GM12874 (cell line): ENCODE measurements around the gene DTNBP1.

ENCODE experiments used
- TF ChIP-seq, protein P1 (sequence below): IDR thresholded peaks from 2 replicates; pipeline ENCODE4 v1.5.1; 2011; ENCODE audit warnings: low read depth, mild to moderate bottlenecking, control low read depth, low read length, moderate library complexity; ENCODE audit not compliant: insufficient read depth

Gene DTNBP1

DNA sequence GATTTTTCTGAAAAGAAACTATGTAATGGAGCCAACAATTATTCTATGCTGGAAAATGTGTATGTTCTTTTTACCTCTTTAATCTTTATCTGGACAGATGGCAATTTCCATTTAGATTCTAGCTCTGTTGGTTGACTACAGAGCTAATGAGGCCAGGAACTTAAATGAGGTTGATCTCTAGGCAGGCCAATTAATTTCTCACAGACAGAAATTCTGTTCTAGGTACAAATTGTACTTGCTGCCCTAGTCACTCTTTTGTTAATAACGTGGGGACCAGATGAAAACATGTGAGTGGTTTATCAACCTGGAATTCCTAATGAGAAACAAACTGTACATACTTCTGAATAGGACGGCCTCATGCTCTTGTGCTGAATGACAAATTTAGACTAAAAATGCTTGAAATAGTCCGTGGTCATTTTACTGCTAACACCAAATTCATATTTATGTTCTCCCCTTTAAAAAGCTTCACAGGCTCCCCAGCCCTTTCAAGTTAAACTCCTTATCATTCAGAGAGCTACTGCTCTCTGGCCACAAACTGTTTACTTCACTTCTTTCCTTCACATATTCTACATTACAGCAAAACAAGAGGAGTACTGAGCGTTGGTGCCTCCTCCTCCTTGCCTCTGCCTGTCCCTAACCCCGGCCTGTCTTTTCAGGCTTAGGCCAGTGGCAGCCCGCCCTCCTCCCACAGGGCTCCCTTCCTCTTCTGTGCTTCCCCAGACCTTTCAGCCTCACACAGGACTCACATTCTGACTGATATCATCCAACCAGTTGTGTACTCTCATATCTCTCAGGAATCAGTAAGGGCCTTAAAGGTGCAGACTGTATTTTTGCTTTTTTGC, 41.4 kb downstream of the DTNBP1 start:
- TF ChIP-seq, protein P1, sequence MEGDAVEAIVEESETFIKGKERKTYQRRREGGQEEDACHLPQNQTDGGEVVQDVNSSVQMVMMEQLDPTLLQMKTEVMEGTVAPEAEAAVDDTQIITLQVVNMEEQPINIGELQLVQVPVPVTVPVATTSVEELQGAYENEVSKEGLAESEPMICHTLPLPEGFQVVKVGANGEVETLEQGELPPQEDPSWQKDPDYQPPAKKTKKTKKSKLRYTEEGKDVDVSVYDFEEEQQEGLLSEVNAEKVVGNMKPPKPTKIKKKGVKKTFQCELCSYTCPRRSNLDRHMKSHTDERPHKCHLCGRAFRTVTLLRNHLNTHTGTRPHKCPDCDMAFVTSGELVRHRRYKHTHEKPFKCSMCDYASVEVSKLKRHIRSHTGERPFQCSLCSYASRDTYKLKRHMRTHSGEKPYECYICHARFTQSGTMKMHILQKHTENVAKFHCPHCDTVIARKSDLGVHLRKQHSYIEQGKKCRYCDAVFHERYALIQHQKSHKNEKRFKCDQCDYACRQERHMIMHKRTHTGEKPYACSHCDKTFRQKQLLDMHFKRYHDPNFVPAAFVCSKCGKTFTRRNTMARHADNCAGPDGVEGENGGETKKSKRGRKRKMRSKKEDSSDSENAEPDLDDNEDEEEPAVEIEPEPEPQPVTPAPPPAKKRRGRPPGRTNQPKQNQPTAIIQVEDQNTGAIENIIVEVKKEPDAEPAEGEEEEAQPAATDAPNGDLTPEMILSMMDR, result no peak

DNA sequence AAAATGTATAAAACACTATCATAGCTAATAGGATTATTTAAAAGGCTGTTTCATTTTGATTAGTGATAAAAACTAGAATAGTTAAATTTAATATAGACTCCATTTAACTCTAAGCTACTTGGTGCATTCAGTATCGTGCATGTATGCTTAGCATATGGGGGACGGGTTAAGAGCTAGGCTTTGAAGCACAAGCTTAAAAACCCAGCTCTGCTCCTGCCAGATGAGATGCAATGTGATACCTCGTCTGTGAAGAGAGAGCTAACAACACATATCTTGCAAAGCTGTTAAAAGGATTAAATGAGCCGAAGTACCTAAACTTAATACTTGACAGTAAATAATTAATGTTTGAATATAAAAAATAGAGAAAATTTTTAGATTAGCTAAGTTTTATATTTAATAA, 42.2 kb downstream of the DTNBP1 start:
- TF ChIP-seq, protein P1, result no peak

DNA sequence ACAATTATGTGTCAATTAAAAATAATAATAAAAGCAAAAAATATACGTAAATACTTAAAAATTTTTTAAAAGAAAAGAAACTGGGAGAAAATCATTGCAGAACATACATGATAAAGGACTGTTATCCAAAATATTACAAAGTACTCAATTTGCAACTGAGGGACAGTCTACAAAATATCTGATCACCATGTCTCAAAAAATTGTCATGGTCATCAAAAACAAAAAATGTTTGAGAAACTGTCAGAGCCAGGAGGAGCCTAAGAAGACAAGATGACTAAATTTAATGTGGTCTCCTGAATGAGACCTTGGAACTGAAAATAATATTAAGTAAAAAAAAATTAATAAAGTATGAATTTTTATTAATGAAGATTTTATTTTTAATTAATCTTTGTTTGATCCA, 43.5 kb downstream of the DTNBP1 start:
- TF ChIP-seq, protein P1, result no peak

DNA sequence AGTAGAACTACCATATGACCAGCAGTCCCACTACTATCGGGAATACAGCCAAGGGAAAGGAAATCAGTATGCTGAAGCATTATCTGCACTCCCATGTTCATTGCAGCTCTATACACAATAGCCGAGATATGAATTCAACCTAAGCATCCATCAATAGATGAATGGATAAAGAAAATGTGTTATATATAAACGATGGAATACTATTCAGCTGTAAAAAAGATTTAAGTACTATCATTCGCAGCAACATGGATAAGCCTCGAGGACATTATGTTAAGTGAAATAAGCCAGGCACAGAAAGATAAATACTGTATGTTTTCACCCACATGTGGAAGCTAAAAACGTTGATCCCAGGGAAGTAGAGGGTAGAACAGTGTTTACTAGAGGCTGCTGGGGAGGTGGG, 44.1 kb downstream of the DTNBP1 start:
- TF ChIP-seq, protein P1, result no peak

DNA sequence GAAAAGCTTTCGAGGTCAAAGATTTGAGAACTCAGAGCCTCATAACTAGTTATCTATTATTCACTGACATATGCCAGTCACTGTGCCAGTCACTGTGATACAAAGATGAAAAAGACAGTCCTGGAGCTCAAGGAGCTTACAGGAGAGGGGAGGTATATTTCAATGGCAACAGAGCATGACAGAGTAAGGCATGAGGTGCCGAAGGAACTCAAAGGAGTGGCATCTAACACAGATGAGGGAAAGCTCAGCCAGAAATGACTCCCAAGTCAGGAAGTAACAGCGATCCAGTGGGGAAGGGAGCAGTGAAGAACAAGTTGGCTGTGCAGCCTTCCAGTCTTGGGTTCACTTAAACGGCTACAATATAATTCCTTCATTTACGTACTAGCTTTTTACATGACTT, 46.6 kb downstream of the DTNBP1 start:
- TF ChIP-seq, protein P1, result no peak

DNA sequence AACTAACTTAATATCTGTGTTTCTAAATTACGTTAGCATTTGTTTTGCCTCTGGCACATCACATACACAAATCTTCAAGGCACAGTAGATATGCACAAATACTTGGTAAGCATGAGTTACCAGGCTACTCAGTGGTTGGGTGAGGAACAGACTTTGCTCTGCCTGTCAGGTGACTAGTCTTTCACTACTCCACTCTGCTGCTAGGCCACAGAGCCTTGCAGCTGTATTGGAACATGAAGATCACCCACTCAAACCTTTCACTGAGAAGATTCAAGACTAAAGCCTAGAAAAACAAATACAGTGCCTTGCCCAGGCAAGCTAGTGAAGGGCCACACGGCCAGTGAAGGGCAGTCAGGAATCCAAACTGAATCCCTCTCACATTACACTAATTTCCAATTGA, 47.0 kb downstream of the DTNBP1 start:
- TF ChIP-seq, protein P1, result no peak

DNA sequence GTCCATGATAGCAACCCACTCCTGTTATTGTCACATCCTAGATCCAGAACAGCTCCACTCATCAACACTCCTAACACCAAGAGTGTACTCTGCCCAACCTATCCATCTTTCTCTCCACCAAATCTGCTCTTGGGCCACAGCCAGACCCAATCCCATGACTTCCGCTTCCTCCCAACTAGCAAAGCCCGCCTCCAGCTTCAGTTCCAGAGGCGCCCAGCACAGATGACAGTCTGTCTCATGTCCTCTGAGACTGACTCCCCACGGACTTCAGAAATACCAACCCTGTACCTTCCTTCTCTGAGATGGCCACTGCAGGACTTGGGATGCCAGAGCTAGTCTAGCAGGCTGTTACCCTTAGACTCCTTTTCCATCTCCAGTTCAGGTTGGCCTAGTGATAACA, 48.6 kb downstream of the DTNBP1 start:
- TF ChIP-seq, protein P1, result no peak
